B cell (primary cell): ENCODE measurements around the gene PRRT3.

Experiments
- CTCF ChIP-seq: fragments of 200-600 bp; IDR thresholded peaks from one replicate; pipeline ENCODE4 v1.8.0; 2022; ENCODE audit warnings: antibody characterized with exemption, mild to moderate bottlenecking
- EZH2 ChIP-seq: IDR thresholded peaks from 2 replicates; pipeline ENCODE4 v1.6.1; 2012; ENCODE audit warnings: borderline replicate concordance, low read depth, mild to moderate bottlenecking, moderate library complexity, low read length; ENCODE audit not compliant: insufficient read depth, poor library complexity, severe bottlenecking

GRCh38 chr3:9955611-9956352 is 3.6 kb upstream of the PRRT3 start:
- TF ChIP-seq CTCF (no peak), EZH2 (no peak)
